Mesenchymal stem cell (in vitro differentiated cells and primary cell): Measurements from ENCODE around the gene BLVRA.

Experiments
- DNase-seq: peaks from one replicate; pipeline ENCODE4 v3.0.0-alpha.2; 2013
- H2AFZ ChIP-seq: one replicate; pipeline ENCODE4 v1.6.1; 2013; ENCODE audit warnings: low read depth, mild to moderate bottlenecking, control low read depth, inconsistent platforms, low read length, moderate library complexity
- H2AK5ac ChIP-seq: 2 replicates; pipeline ENCODE4 v1.6.1; 2013; ENCODE audit warnings: low read length, moderate library complexity, mild to moderate bottlenecking, inconsistent platforms; ENCODE audit not compliant: severe bottlenecking
- H2BK120ac ChIP-seq: one replicate; pipeline ENCODE4 v1.6.1; 2013; ENCODE audit warnings: low read depth, mild to moderate bottlenecking, inconsistent platforms, low read length, moderate library complexity
- H2BK12ac ChIP-seq, 2 experiments: one replicate each; pipeline ENCODE4 v1.6.1; 2013; ENCODE audit warnings: inconsistent platforms in 2 of 2, low read length in 2 of 2, mild to moderate bottlenecking in 2 of 2, moderate library complexity in 2 of 2, control low read depth in 1 of 2
- H2BK15ac ChIP-seq: one replicate; pipeline ENCODE4 v1.6.1; 2013; ENCODE audit warnings: mild to moderate bottlenecking, low read depth, inconsistent platforms; ENCODE audit not compliant: poor library complexity, severe bottlenecking
- H2BK5ac ChIP-seq: 2 replicates; pipeline ENCODE4 v1.6.1; 2013; ENCODE audit warnings: low read depth, mild to moderate bottlenecking, low read length, control low read depth, inconsistent platforms; ENCODE audit not compliant: poor library complexity, severe bottlenecking
- H3K14ac ChIP-seq, 2 experiments: one replicate each; pipeline ENCODE4 v1.6.1; 2013; ENCODE audit warnings: inconsistent platforms in 2 of 2, low read length in 2 of 2, control low read depth in 1 of 2, mild to moderate bottlenecking in 1 of 2, moderate library complexity in 1 of 2
- H3K18ac ChIP-seq, 2 experiments: one replicate each; pipeline ENCODE4 v1.6.1; 2013; ENCODE audit warnings: inconsistent platforms in 2 of 2, low read length in 2 of 2, control low read depth in 1 of 2, low read depth in 1 of 2, mild to moderate bottlenecking in 1 of 2
- H3K23ac ChIP-seq, 2 experiments: one replicate each; pipeline ENCODE4 v1.6.1; 2013; ENCODE audit warnings: inconsistent platforms in 2 of 2, low read length in 2 of 2, mild to moderate bottlenecking in 2 of 2, moderate library complexity in 2 of 2, control low read depth in 1 of 2
- H3K27ac ChIP-seq: 2 replicates; pipeline ENCODE4 v1.5.1; 2013; ENCODE audit warnings: mild to moderate bottlenecking, moderate library complexity, low read length, control low read depth, inconsistent platforms; ENCODE audit not compliant: poor library complexity, severe bottlenecking
- H3K27me3 ChIP-seq, 2 experiments: 2 replicates each; pipeline versions ENCODE4 v1.6.1 to v1.7.0; 2013; ENCODE audit warnings: low read length in 2 of 2, mild to moderate bottlenecking in 2 of 2, moderate library complexity in 2 of 2, control low read depth in 1 of 2, inconsistent platforms in 1 of 2; ENCODE audit not compliant: control insufficient read depth in 1 of 2, insufficient read depth in 1 of 2
- H3K36me3 ChIP-seq, 2 experiments: 2 replicates each; pipeline versions ENCODE4 v1.6.1 to v1.7.0; 2013; ENCODE audit warnings: low read length in 2 of 2, control low read depth in 1 of 2, inconsistent platforms in 1 of 2, low read depth in 1 of 2, mild to moderate bottlenecking in 1 of 2; ENCODE audit not compliant: insufficient read depth in 2 of 2, control insufficient read depth in 1 of 2
- H3K4ac ChIP-seq, 2 experiments: one replicate each; pipeline ENCODE4 v1.6.1; 2013; ENCODE audit warnings: inconsistent platforms in 2 of 2, low read length in 2 of 2, mild to moderate bottlenecking in 2 of 2, moderate library complexity in 2 of 2, control low read depth in 1 of 2, low read depth in 1 of 2
- H3K4me1 ChIP-seq: 2 replicates; pipeline ENCODE4 v1.6.1; 2013; ENCODE audit warnings: low read depth, low read length, control low read depth; ENCODE audit not compliant: control insufficient read depth, insufficient read depth
- H3K4me2 ChIP-seq: 2 replicates; pipeline ENCODE4 v1.6.1; 2013; ENCODE audit warnings: low read length, mild to moderate bottlenecking, inconsistent platforms; ENCODE audit not compliant: poor library complexity, severe bottlenecking
- H3K4me3 ChIP-seq, 2 experiments: 2 replicates each; pipeline versions ENCODE4 v1.5.1 to v1.7.0; 2013; ENCODE audit warnings: low read length in 2 of 2, mild to moderate bottlenecking in 2 of 2, control low read depth in 1 of 2, low read depth in 1 of 2; ENCODE audit not compliant: insufficient read depth in 1 of 2
- H3K79me1 ChIP-seq: replicated peaks from 2 replicates; pipeline ENCODE4 v1.6.1; 2013; ENCODE audit warnings: mild to moderate bottlenecking, control low read depth, low read length, inconsistent platforms; ENCODE audit not compliant: poor library complexity, severe bottlenecking
- H3K9ac ChIP-seq: 2 replicates; pipeline ENCODE4 v1.7.0; 2013; ENCODE audit warnings: mild to moderate bottlenecking, low read length, moderate library complexity
- H3K9me3 ChIP-seq: 2 replicates; pipeline ENCODE4 v1.7.0; 2013; ENCODE audit warnings: mild to moderate bottlenecking, low read length; ENCODE audit not compliant: control insufficient read depth
- H4K8ac ChIP-seq: one replicate; pipeline ENCODE4 v1.6.1; 2013; ENCODE audit warnings: inconsistent platforms, mild to moderate bottlenecking, low read length, moderate library complexity
- H4K91ac ChIP-seq: one replicate; pipeline ENCODE4 v1.6.1; 2013; ENCODE audit warnings: mild to moderate bottlenecking, low read length, inconsistent platforms
- WGBS: methylation state at CpG from one replicate; pipeline ENCODE4 v1.1.7; 2013; ENCODE audit warnings: mixed read lengths; 5-methylcytosine and 5-hydroxymethylcytosine counted together

Gene BLVRA

GRCh38 chr7:43787771-43788170, 29.3 kb downstream of the BLVRA start:
- no peak overlapping the region for H3K4me3 ChIP-seq
- H3K36me3 ChIP-seq: peaks cover 32 to 59% of the 10 kb centered on the region in 2 experiments
- WGBS: 90% methylated on average over 14 of the region's 14 CpGs
- no peak overlapping the region for H4K91ac ChIP-seq
- H3K27ac ChIP-seq: no peak overlapping the region
- H3K27me3 ChIP-seq: no peaks in the 10 kb centered on the region
- no peak overlapping the region for H2BK5ac ChIP-seq
- DNase-seq: no peak
- peaks cover 6% of the 10 kb centered on the region for H3K4me1 ChIP-seq
- no peak overlapping the region for H3K18ac ChIP-seq
- H2BK120ac ChIP-seq: no peak overlapping the region
- H2BK15ac ChIP-seq: no peak overlapping the region
- H3K4me2 ChIP-seq: no peak overlapping the region
- no peak overlapping the region for H3K23ac ChIP-seq
- H2AK5ac ChIP-seq: no peak overlapping the region
- H4K8ac ChIP-seq: no peak overlapping the region
- no peak overlapping the region for H3K4ac ChIP-seq
- peaks cover 10% of the 10 kb centered on the region for H3K79me1 ChIP-seq
- no peak overlapping the region for H3K14ac ChIP-seq
- H2AFZ ChIP-seq: no peak overlapping the region
- no peaks in the 10 kb centered on the region for H3K9me3 ChIP-seq
- H2BK12ac ChIP-seq: peak overlapping the region in 1 of 2 experiments; percentile 45
- no peak overlapping the region for H3K9ac ChIP-seq

DNA sequence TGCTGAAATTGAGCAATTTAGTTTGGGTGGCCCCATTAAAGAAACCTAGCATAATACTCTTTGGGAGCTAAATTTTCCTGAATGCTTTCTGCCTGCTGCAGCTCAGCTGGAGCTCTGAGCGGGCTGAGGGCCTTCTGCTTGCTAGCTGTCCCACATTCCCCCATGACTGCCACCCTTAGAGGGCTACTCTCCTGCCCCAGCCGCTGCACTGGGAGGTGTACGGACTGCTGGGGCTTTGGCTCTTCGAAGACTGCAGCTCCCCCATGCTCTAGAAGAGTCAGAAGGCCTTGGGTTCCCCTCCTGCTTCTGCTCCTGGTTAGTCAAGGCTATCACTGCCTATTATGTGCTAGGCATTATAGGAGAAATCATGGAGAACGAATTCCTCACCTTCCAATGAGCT, 31.5 kb downstream of the BLVRA start:
- Histone ChIP-seq H2BK15ac (no peak overlapping the region), H3K27ac (no peak overlapping the region), H4K91ac (no peak overlapping the region), H3K27me3 (no peaks in the 10 kb centered on the region), H3K9ac (no peak overlapping the region), H3K14ac (no peak overlapping the region), H3K4ac (no peak overlapping the region), H3K36me3 (peaks cover 32 to 67% of the 10 kb centered on the region in 2 experiments), H3K23ac (no peak overlapping the region), H3K79me1 (peaks cover 10% of the 10 kb centered on the region), H2AK5ac (no peak overlapping the region), H4K8ac (no peak overlapping the region), H3K4me3 (no peak overlapping the region), H2BK5ac (no peak overlapping the region), H3K4me1 (peaks cover 2% of the 10 kb centered on the region), H3K18ac (no peak overlapping the region), H2BK120ac (no peak overlapping the region), H2AFZ (no peak overlapping the region), H3K9me3 (no peaks in the 10 kb centered on the region), H3K4me2 (no peak overlapping the region), H2BK12ac (no peak overlapping the region)
- no peak for DNase-seq
- 84% methylated on average over 5 of the region's 5 CpGs for WGBS

- Histone ChIP-seq H3K9ac (no peak overlapping the region), H3K36me3 (peaks cover 32 to 69% of the 10 kb centered on the region in 2 experiments), H3K23ac (no peak overlapping the region), H4K91ac (no peak overlapping the region), H3K18ac (no peak overlapping the region), H4K8ac (no peak overlapping the region), H2AFZ (no peak overlapping the region), H2AK5ac (no peak overlapping the region), H3K27ac (no peak overlapping the region), H3K27me3 (no peaks in the 10 kb centered on the region), H2BK12ac (no peak overlapping the region), H2BK15ac (no peak overlapping the region), H3K4me3 (no peak overlapping the region), H3K4me2 (no peak overlapping the region), H2BK120ac (no peak overlapping the region), H3K79me1 (peaks cover 10% of the 10 kb centered on the region), H3K4ac (no peak overlapping the region), H2BK5ac (no peak overlapping the region), H3K14ac (no peak overlapping the region), H3K9me3 (no peaks in the 10 kb centered on the region), H3K4me1 (no peaks in the 10 kb centered on the region)
- DNase-seq: no peak
- 100% methylated on average over 5 of the region's 5 CpGs for WGBS
Observed at GRCh38 chr7:43790834-43791233, 32.4 kb downstream of the BLVRA start.

GRCh38 chr7:43791665-43792064, 33.2 kb downstream of the BLVRA start:
- no peak overlapping the region for H2BK5ac ChIP-seq
- H2AK5ac ChIP-seq: no peak overlapping the region
- H3K14ac ChIP-seq: no peak overlapping the region
- H3K4me3 ChIP-seq: no peak overlapping the region
- no peak overlapping the region for H3K9ac ChIP-seq
- no peak overlapping the region for H2BK120ac ChIP-seq
- no peak overlapping the region for H4K8ac ChIP-seq
- H3K4ac ChIP-seq: no peak overlapping the region
- no peak overlapping the region for H4K91ac ChIP-seq
- WGBS: 79% methylated on average over 3 of the region's 4 CpGs
- H3K4me2 ChIP-seq: no peak overlapping the region
- no peak overlapping the region for H3K27ac ChIP-seq
- H2AFZ ChIP-seq: no peak overlapping the region
- no peaks in the 10 kb centered on the region for H3K9me3 ChIP-seq
- peaks cover 32 to 76% of the 10 kb centered on the region in 2 experiments for H3K36me3 ChIP-seq
- DNase-seq: no peak
- H2BK12ac ChIP-seq: no peak overlapping the region
- no peak overlapping the region for H3K23ac ChIP-seq
- H3K18ac ChIP-seq: no peak overlapping the region
- H3K79me1 ChIP-seq: peaks cover 10% of the 10 kb centered on the region
- H3K27me3 ChIP-seq: no peaks in the 10 kb centered on the region
- H2BK15ac ChIP-seq: no peak overlapping the region
- no peaks in the 10 kb centered on the region for H3K4me1 ChIP-seq
